HG03097 (cell line): Measurements from ENCODE around the gene HRH3.

Source experiments
- ATAC-seq: cut with Tn5 transposase; IDR thresholded peaks from one replicate; pipeline ENCODE4 v1.9.1; 2021; ENCODE audit not compliant: unreplicated experiment, low FRiP score

The HRH3 gene

GRCh38 chr20:62219992-62220665 is at the start of gene HRH3:
Gene HRH3 (minus strand): TSS chr20:62220278. CDS start chr20:62219970, 308 bp downstream.
- no peak for ATAC-seq

- no peak for ATAC-seq
These were observed 49.8 kb upstream of the HRH3 start for GRCh38 chr20:62269871-62270270.

DNA sequence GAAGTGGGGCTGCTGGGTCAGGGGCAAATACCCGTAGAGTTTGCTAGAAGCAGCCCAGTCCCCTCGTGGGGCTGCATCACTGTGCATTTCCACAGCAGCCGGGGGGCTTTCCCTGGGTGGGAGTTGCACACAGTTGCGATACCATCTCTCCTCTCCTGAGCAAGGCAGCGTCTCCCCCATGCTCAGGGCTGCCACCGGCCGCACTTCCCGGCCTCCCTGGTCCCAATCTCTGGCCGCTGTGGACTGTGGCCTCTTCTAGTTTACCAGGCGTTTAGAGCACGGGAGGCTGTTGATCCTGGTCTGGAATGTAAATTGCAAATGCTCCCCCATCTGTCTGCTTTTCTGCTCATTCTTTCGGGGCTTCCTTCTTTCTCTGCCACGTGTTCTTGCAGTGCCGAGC is 49.3 kb upstream of the HRH3 start:
- ATAC-seq = no peak

DNA sequence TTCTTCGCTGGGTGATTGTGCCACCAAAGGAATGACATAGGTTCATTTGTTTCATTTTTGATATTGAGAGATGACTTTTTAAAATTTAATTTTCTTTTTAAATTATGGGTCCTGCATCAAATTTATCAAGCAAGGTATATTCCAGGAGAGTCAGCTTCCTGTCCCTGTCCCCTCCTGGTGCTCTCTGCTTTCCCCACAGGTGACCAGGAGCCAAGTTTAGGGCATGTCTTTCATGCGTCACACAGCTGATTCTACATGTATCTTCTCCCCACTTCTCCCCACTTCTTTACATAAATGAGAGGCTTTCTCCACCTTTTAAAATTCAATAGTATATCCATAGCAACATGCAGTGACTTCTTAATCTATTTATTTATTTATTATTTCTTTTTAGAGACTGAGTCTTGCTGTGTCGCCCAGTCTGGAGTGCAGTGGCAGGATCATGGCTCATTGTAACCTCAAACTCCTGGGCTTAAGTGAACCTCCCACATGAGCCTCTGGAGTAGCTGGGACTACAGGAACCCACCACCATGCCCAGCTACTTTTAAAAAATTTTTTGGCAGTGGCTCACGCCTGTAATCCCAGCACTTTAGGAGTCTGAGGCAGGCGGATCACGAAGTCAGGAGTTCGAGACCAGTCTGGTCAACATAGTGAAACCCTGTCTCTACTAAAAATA is 48.3 kb upstream of the HRH3 start:
- no peak for ATAC-seq

- no peak for ATAC-seq
These were observed 47.5 kb upstream of the HRH3 start for GRCh38 chr20:62267543-62267942.

GRCh38 chr20:62266851-62267250 is 46.8 kb upstream of the HRH3 start:
- ATAC-seq = no peak

DNA sequence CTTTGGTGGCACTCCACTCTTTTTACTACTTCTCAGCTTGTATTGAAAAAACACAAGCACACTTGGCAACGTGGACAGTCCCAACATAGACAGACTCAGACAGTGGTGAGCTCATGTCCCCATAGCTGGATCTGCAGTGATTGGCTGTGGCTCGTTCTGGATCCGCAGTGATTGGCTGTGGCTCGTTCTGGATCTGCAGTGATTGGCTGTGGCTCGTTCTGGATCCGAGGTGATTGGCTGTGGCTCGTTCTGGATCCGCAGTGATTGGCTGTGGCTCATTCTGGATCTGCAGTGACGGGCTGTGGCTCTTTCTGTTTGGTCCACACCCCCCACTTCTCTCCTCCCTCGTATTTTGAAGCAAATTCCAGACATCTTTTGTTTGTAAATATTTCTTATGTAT is 46.3 kb upstream of the HRH3 start:
- no peak for ATAC-seq

- ATAC-seq = no peak
These were observed 45.3 kb upstream of the HRH3 start for GRCh38 chr20:62265365-62265764.

DNA sequence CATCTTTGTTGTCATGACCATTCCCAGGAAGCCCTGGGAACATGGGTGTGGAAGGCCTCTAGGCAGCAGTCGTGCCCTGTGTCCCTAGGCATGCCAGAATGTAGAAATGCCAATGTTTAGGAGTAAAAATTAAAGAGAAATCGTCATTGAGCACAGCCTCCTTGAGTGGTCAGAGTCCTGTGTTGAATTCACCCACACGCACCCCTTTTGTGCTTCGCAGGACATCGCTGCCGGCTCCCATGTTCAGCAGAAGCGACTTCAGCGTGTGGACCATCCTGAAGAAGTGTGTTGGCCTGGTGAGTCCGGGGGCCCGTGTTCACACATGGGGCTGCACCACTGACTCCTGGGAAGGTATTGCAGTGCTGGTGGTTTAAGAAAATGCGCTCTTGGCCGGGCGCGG is 43.3 kb upstream of the HRH3 start:
- ATAC-seq = no peak

- no peak for ATAC-seq
These were observed 42.0 kb upstream of the HRH3 start for GRCh38 chr20:62262064-62262463.

DNA sequence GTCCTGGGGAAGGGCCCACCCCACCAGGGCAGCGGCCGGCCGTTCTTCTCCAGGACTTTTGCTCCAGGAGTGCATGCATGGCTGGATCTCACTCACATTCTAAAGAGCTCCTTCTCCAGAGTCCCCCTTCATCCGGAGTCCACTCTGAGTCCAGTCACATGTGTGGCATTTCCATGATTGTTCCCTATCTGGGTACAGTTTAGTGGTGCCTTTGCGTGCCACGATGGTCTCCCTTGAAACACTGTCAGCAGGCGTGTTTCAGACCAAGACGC is 39.2 kb upstream of the HRH3 start:
- no peak for ATAC-seq

GRCh38 chr20:62258499-62259293 is 38.6 kb upstream of the HRH3 start:
- no peak for ATAC-seq

DNA sequence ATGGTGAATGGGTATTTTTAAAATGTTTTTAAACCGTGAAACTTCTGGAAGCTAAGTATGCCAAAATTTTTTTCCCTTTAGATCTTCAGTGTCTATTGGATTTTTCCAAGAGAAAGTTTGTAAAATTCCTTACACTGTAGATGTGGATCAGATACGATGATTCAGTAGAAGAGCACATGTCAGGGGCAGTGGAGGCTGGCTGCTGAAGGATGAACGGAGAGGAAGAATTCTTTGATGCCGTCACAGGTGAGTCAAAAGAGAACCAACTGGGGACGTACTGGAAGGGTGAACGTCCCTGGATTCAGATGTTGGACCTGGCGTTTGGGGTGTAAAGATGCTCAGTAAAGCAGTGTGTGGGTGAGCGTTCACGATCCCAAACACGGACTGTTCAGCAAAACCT is 35.9 kb upstream of the HRH3 start:
- ATAC-seq = no peak

- ATAC-seq = no peak
These were observed 34.1 kb upstream of the HRH3 start for GRCh38 chr20:62254021-62254724.

DNA sequence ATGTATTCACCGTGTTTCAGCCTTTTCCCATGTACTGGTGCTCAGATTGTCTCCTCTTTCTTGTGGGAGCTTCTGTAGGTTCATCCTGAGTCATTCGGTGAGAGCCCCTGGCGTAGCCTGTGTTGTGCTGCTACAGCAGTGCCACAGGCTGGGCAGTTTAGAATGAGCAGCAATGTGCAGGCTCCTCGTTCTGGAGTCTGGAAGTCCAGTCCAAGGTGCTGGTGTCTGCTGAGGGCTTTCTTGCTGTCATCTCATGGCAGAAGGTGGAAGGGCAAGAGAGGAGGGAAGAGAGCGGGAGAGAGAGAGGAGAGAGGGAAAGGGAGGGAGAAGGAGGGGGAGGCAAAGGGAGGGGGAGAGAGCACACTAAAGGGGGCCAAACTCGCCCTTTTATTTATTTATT is 33.3 kb upstream of the HRH3 start:
- no peak for ATAC-seq

DNA sequence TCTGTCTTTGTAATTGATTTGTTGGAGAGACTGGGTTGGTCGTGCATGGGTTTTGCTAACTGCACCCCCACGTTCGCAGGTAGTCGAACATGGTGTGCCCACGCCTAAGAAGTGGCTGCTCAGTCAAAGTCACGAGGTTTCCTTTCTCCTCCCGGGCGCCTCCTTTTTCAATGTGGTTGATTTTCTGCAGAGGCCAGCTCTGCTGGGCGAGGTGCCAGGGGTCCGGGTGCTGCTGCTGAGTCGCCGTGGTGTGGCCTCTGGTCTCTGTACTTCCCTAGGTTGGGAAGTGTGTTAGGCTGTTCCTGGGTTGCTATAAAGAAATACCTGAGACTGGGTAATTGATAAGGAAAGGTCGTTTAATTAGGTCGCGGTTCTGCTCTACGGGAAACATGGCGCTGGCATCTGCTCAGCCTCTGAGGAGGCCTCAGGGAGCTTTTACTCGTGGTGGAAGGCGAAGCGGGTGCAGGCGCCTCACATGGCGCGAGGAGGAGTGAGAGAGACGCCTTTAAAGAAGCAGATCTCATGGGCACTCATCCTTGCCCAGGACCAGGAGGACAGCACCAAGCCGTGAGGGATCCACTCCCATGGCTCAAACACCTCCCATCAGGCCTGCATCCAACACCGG is 32.4 kb upstream of the HRH3 start:
- ATAC-seq = no peak

- ATAC-seq = no peak
These were observed 28.9 kb upstream of the HRH3 start for GRCh38 chr20:62248890-62249560.

DNA sequence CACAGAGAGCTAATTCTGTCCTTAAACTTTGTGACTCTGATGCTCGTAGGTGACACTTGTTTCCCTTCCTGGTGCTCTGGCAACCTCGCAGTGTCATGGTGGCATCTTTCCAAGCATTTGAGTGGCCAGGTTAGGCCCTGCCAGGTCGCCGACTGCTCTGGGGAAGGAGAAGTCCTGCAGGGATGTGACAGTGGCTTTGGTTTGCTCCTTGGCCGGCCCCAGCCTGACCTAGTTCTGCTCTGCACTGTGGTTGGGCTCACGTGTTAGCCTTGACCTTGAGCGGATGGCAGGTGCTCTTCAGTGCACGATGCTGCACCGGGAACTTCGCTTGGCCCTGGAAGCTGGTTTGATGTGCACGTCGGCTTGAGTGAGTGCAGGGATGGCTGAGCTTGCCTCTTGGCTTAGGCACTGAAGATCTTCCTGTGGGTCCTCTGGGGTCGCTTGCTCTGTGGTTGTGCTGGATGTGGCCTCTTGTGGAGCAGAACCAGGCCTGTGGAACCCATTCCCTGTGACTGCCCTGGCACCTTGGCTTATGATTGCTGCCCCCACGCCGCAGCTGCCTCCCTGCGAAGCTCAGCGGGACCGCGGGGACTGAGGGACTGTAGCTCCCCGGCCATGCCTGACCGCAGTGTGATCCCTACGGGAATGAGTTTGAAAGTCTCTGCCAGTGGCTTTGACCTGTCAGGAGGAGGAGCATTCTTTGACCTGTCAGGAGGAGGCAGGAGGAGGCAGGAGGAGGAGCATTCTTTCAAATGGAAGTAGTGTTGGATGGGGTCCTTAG is 27.0 kb upstream of the HRH3 start:
- no peak for ATAC-seq

DNA sequence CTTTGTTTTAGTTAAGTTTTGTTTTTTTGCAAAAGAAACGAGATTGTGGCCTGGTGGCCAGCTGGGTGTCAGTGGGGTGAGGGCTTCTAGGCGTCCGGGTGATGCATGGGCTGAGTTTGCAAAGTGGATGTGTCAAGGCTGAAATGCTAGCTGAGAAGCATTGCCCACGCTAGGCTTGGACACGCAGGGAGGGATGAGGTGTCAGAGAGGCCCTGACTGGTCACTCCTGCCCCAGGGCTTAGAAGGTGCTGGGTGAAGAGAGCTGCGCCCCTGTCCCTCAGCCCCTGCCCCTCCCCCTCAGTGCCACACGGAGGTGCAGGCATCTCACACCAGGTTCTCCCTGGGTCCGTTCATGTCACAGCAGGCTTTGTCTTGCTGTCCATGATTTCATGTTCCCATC is 26.4 kb upstream of the HRH3 start:
- no peak for ATAC-seq

- ATAC-seq = no peak
These were observed 25.8 kb upstream of the HRH3 start for GRCh38 chr20:62245911-62246280.
